Testis (tissue), 3 donors: ENCODE results near the gene BMAL1. TPM values are rescaled to one million over a fixed set of nuclear protein-coding genes. Genes with fewer than 3 reads are reported as not detected.

Experiments used
- DNase-seq: peaks from one replicate; pipeline ENCODE4 v3.0.0-alpha.2; 2019
- H3K27ac ChIP-seq, 2 donors: fragments of 200-600 bp; sonication (generic); one replicate each; pipeline ENCODE4 v1.5.1; 2019
- H3K27me3 ChIP-seq: fragments of 200-600 bp; sonication (generic); one replicate; pipeline ENCODE4 v1.5.1; 2019
- H3K36me3 ChIP-seq: fragments of 200-600 bp; sonication (generic); one replicate; pipeline ENCODE4 v1.5.1; 2017; ENCODE audit warnings: low read depth; ENCODE audit errors: missing control alignments
- H3K4me1 ChIP-seq: fragments of 200-600 bp; sonication (generic); one replicate; pipeline ENCODE4 v1.5.1; 2019
- H3K4me3 ChIP-seq, 2 donors: fragments of 200-600 bp; sonication (generic); one replicate each; pipeline ENCODE4 v1.5.1; 2017 to 2019
- H3K9me3 ChIP-seq: fragments of 200-600 bp; sonication (generic); one replicate; pipeline ENCODE4 v1.5.1; 2017
- CTCF ChIP-seq, 3 experiments: fragments of 450-650 bp in 2 of 3; fragments of 200-600 bp in 1 of 3; sonication (generic) in 1 of 3; IDR thresholded peaks; one replicate each; pipeline ENCODE4 v1.5.1; 2016 to 2019; ENCODE audit warnings: antibody characterized with exemption in 3 of 3, mild to moderate bottlenecking in 2 of 3, moderate library complexity in 1 of 3
- POLR2A ChIP-seq: fragments of 450-650 bp; IDR thresholded peaks from one replicate; pipeline ENCODE4 v1.6.1; 2017; ENCODE audit warnings: antibody characterized with exemption, mild to moderate bottlenecking, moderate library complexity
- WGBS, 2 donors: methylation state at CpG; one replicate each; pipeline ENCODE4 v1.1.5; 2018; 5-methylcytosine and 5-hydroxymethylcytosine counted together
- intact Hi-C: fragments of 100-400 bp; cut with DNase I; formaldehyde crosslinking; loops from one replicate; pipeline ENCODE4 v1.15.1; 2023; ENCODE audit warnings: low total_unique reads
- polyA plus RNA-seq: library from polyadenylated mRNA; stranded (reverse); fragments of 350-450 nt; fragmentation: Illumina TruSeq; extraction: RNeasy Lipid Tissue Mini Kit (QIAGEN cat#74804); gene quantifications from one replicate; pipeline ENCODE4 v1.2.3, GENCODE V29; 2014; ENCODE audit warnings: low read depth, low replicate concordance; ENCODE audit not compliant: insufficient read depth
- total RNA-seq, 2 donors: library from RNA; depleted of rRNA; stranded (reverse); fragments of >200 nt; gene quantifications; one replicate each; pipeline ENCODE4 v1.2.3, GENCODE V29; 2016

Gene BMAL1
- total and polyA plus RNA-seq, 3 donors from 2014 or later: 21.5 to 40.3 (median 35.7) TPM

- H3K27ac ChIP-seq: no peak overlapping the region
- no peaks in the 10 kb centered on the region for H3K36me3 ChIP-seq
- no peaks in the 10 kb centered on the region for H3K9me3 ChIP-seq
- H3K4me3 ChIP-seq: no peak overlapping the region
- no peak for DNase-seq
- intact Hi-C loops: no loop called here
- H3K27me3 ChIP-seq: no peaks in the 10 kb centered on the region
- H3K4me1 ChIP-seq: no peaks in the 10 kb centered on the region
- TF ChIP-seq POLR2A (no peak), CTCF (IDR thresholded peaks at IDR 0.05) (no peak)
- 63 to 68% methylated on average over 1 of the region's 1 CpG for WGBS, 2 donors
These were observed 6.4 kb upstream of the BMAL1 start for GRCh38 chr11:13271060-13271693.

DNA sequence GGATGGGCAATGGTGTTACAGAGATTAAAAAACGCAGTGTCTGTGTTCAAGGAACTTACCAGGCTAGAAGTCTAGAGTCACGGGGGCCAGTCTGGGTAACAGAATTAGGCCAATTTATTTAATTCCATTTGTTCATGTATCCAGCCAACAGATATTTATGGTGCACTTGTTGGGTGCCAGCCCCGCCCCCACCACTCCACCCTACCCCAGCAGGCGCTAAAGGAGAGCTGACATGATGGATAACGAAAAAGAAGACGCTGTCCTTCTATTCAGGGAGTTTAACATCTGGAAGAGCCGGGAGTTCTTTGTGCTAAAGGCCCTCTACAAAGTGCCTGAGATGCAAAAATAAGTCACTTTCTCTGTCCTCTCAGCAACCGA is 1.1 kb upstream of the BMAL1 start:
- Histone ChIP-seq H3K4me3 (peak overlapping the region; percentile 96 to 97), H3K36me3 (no peaks in the 10 kb centered on the region), H3K4me1 (peaks cover 4% of the 10 kb centered on the region), H3K9me3 (no peaks in the 10 kb centered on the region), H3K27me3 (no peaks in the 10 kb centered on the region), H3K27ac (peak overlapping the region; percentile 92 to 94)
- no peak for TF ChIP-seq POLR2A
- 4 to 8% methylated on average over 8 of the region's 8 CpGs for WGBS, 2 donors
- intact Hi-C loops: no loop called here
- DNase-seq: no peak

GRCh38 chr11:13276832-13277767 is 490 bp upstream of the BMAL1 start:
- no peaks in the 10 kb centered on the region for H3K36me3 ChIP-seq
- peak overlapping the region; percentile 92 to 96 for H3K27ac ChIP-seq
- H3K27me3 ChIP-seq: no peaks in the 10 kb centered on the region
- intact Hi-C loops: no loop called here
- no peaks in the 10 kb centered on the region for H3K9me3 ChIP-seq
- peak; percentile 98 for DNase-seq
- H3K4me3 ChIP-seq: peak overlapping the region; percentile 96 to 97
- TF ChIP-seq CTCF (IDR thresholded peaks at IDR 0.05) (peak in 2 of 3 experiments; percentile 27 to 34), POLR2A (no peak)
- H3K4me1 ChIP-seq: peaks cover 4% of the 10 kb centered on the region
- WGBS, 2 donors: 0 to 1% methylated on average over 60 to 72 of the region's 72 CpGs

DNA sequence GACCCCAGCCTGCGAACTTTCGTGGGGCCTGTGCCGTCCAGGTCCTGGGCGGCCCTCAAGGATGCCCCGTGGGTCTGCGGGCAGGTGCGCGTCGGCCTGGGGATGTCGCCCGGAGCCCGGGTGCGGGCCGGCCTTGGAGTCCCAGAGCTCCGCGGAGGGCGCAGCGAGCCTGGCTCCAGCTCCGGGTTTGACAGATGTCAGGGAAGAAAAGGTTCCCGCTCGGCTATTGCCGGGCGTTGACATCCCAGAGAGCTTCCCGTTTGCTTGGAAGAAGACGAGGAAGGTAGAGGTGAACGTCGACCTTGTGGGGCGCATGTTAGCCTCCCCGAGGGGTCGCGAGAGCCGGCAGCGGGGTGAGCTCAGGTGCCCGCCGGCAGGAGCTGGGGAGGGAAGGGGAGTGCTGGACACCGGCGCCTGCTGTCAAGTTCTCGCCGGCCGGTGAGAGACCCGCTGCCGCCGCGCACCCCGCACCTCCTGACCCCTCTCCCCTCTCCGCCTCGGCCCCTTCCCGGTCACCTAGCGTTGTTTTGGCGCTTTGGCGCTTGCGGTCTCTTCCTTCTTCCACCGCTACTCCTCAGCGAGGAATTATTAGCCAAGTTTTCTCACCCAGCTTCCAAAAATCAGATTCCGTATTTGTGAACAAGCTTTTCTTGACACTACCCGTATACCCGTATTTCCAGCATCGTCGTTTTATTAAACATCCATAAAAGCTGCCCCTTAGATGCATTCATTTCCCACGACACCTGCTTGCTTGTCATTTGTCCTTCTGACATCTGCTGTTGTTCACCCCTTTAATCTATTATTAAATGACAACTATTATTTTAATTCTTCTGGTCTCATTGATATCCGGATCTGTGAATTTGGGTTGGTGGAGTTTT is 1.3 kb downstream of the BMAL1 start:
- TF ChIP-seq POLR2A (no peak), CTCF (IDR thresholded peaks at IDR 0.05) (no peak)
- no peak for DNase-seq

DNA sequence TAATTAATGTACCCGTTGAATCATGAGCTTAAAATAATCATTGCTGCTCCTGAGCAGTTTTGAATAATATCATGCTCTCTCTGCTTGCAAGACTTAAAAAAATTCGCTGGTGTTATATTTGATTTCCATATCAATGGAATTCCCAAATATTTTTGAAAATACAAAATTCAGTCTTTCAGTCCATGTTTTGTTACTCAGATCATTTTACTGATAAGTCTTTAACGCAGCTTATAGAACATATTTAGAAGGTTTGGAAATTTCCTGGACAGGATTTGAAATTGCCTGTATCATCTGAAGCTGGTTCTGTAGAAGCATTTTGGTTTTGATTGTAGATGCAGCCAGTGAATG is 1.9 kb downstream of the BMAL1 start:
- Histone ChIP-seq H3K36me3 (no peaks in the 10 kb centered on the region), H3K27ac (no peak overlapping the region), H3K9me3 (no peaks in the 10 kb centered on the region), H3K4me3 (peak overlapping the region in 1 of 2 donors; percentile 96), H3K27me3 (no peaks in the 10 kb centered on the region), H3K4me1 (peaks cover 4% of the 10 kb centered on the region)
- no peak for DNase-seq
- 50 to 51% methylated on average over 3 of the region's 3 CpGs for WGBS, 2 donors
- intact Hi-C loops: no loop called here
- TF ChIP-seq CTCF (IDR thresholded peaks at IDR 0.05) (no peak), POLR2A (no peak)

More for the DNA sequence above, 1.3 kb downstream of the BMAL1 start:
- H3K36me3 ChIP-seq: no peaks in the 10 kb centered on the region
- H3K27ac ChIP-seq: peak overlapping the region; percentile 86 to 96
- peak overlapping the region; percentile 96 to 97 for H3K4me3 ChIP-seq
- H3K4me1 ChIP-seq: peaks cover 4% of the 10 kb centered on the region
- intact Hi-C loops: no loop called here
- WGBS, 2 donors: 10 to 16% methylated on average over 42 to 61 of the region's 61 CpGs
- no peaks in the 10 kb centered on the region for H3K9me3 ChIP-seq
- H3K27me3 ChIP-seq: no peaks in the 10 kb centered on the region
